Measurements from ENCODE around the gene CDC25C. TPM values are rescaled to one million over a fixed set of nuclear protein-coding genes. Genes with fewer than 3 reads are reported as not detected.
"Not testable (repeated sequence)": the region's sequence is repeated elsewhere in the genome, so short reads cannot be mapped to it uniquely, and the experiment has no call there.

Gene CDC25C
- total RNA-seq, 2 experiments from 2014 or later, result 12.2 to 14.6 TPM

GRCh38 chr5:138330813-138331448 lies 673 bp downstream of the CDC25C start:
- Mint-ChIP-seq H3K27ac (peak overlapping the region; percentile 86), H3K4me1 (ENCODE audit: low read depth) (peaks cover 13% of the 10 kb centered on the region), H3K27me3 (no peaks in the 10 kb centered on the region), H3K4me3 (peak overlapping the region; percentile 97), H3K9me3 (no peaks in the 10 kb centered on the region), H3K36me3 (ENCODE audit: low read depth) (no peaks in the 10 kb centered on the region)
- DNase-seq (no peak), ATAC-seq (no peak)
- intact Hi-C loops (cut with micrococcal nuclease), result loop anchor here (2.0 to 10.0 kb wide), 2 partner anchors 116 to 152 kb away; partner anchors contain the start of genes BRD8, CDC23 and KIF20A
- POLR2A ChIA-PET, result interaction anchor here (0.9 to 2.7 kb wide), 3 partner anchors 9 to 22 kb away, joined by 3 to 18 read pairs (median 4); partner anchors contain the start of gene KDM3B
- no peak for TF ChIP-seq CTCF (IDR thresholded peaks at IDR 0.05)
- CTCF ChIA-PET, result interaction anchor here (1.2 to 15.5 kb wide), 6 partner anchors 21 to 295 kb away, joined by 3 to 322 read pairs (median 4); partner anchors contain the start of genes KDM3B and KIF20A

- DNase-seq; H3K9me3 Mint-ChIP-seq; intact Hi-C loops (cut with micrococcal nuclease); H3K4me3 Mint-ChIP-seq; H3K27me3 Mint-ChIP-seq; H3K4me1 Mint-ChIP-seq (ENCODE audit: low read depth); ATAC-seq; POLR2A ChIA-PET; H3K36me3 Mint-ChIP-seq (ENCODE audit: low read depth); H3K27ac Mint-ChIP-seq: not testable (repeated sequence)
- CTCF ChIA-PET, result interaction anchor here (3.7 kb wide), 1 partner anchor 34 kb away, joined by 9 read pairs; the partner anchor contains the start of gene KDM3B
These were observed 13.4 kb downstream of the CDC25C start for GRCh38 chr5:138318211-138318610.

- ChIA-PET POLR2A (interaction anchor here (0.6 kb wide), 1 partner anchor 177 kb away, joined by 3 read pairs; no protein-coding TSS in a partner anchor), CTCF (interaction anchor here (0.7 to 3.7 kb wide), 2 partner anchors 9 to 36 kb away, joined by 3 to 9 read pairs; partner anchors contain the start of gene KDM3B)
- no peak for DNase-seq
- no peak for ATAC-seq
- H3K4me3 Mint-ChIP-seq, result no peak overlapping the region
- intact Hi-C loops (cut with micrococcal nuclease), result no loop called here
- H3K36me3 Mint-ChIP-seq (ENCODE audit: low read depth), result no peaks in the 10 kb centered on the region
- TF ChIP-seq CTCF (IDR thresholded peaks at IDR 0.05), result no peak
- H3K27ac Mint-ChIP-seq, result no peak overlapping the region
- no peaks in the 10 kb centered on the region for H3K4me1 Mint-ChIP-seq (ENCODE audit: low read depth)
- no peaks in the 10 kb centered on the region for H3K9me3 Mint-ChIP-seq
- H3K27me3 Mint-ChIP-seq, result peaks cover 2% of the 10 kb centered on the region
These were observed 15.2 kb downstream of the CDC25C start for GRCh38 chr5:138316355-138316754.

- H3K27me3 Mint-ChIP-seq, result peaks cover 2% of the 10 kb centered on the region
- no peaks in the 10 kb centered on the region for H3K9me3 Mint-ChIP-seq
- no peak for TF ChIP-seq CTCF (IDR thresholded peaks at IDR 0.05)
- H3K27ac Mint-ChIP-seq, result no peak overlapping the region
- DNase-seq, result no peak
- no peak overlapping the region for H3K4me3 Mint-ChIP-seq
- ChIA-PET CTCF (interaction anchor here (3.7 kb wide), 1 partner anchor 37 kb away, joined by 9 read pairs; the partner anchor contains the start of gene KDM3B), POLR2A (no interaction called here)
- no peak for ATAC-seq
- no peaks in the 10 kb centered on the region for H3K4me1 Mint-ChIP-seq (ENCODE audit: low read depth)
- H3K36me3 Mint-ChIP-seq (ENCODE audit: low read depth), result no peaks in the 10 kb centered on the region
- intact Hi-C loops (cut with micrococcal nuclease), result no loop called here
These were observed 15.8 kb downstream of the CDC25C start for GRCh38 chr5:138315751-138316278.

- ChIA-PET CTCF (no interaction called here), POLR2A (no interaction called here)
- Mint-ChIP-seq H3K27me3 (no peaks in the 10 kb centered on the region), H3K9me3 (no peaks in the 10 kb centered on the region), H3K4me3 (no peak overlapping the region), H3K36me3 (ENCODE audit: low read depth) (no peaks in the 10 kb centered on the region), H3K4me1 (ENCODE audit: low read depth) (no peaks in the 10 kb centered on the region), H3K27ac (no peak overlapping the region)
- TF ChIP-seq CTCF (IDR thresholded peaks at IDR 0.05), result no peak
- no peak for ATAC-seq
- no peak for DNase-seq
- intact Hi-C loops (cut with micrococcal nuclease), result no loop called here
These were observed 25.8 kb downstream of the CDC25C start for GRCh38 chr5:138305797-138306196.
